PC-3 (cell line): ENCODE measurements around the gene CASP8. TPM values are rescaled to one million over a fixed set of nuclear protein-coding genes. Genes with fewer than 3 reads are reported as not detected.

Source experiments
- ATAC-seq: fragments of 200-7000 bp; cut with Tn5 transposase; 2 replicates; pipeline ENCODE4 v1.9.1; 2020; ENCODE audit warnings: mild to moderate bottlenecking, moderate library complexity
- BruUV-seq: library from RNA; stranded (reverse); fragments of 400-500 nt; replicated peaks from 2 replicates; lab custom pipeline; 2021; lab: Mats Ljungman, UMichigan
- CTCF ChIA-PET: fragments of 300-600 bp; sonication (Branson Sonifier 250); formaldehyde crosslinking; loops from one replicate; lab custom pipeline; 2022; ENCODE audit warnings: antibody characterized with exemption; lab: Charles Lee
- POLR2A ChIA-PET: fragments of 300-600 bp; sonication (Branson Sonifier 250); formaldehyde crosslinking; loops from one replicate; lab custom pipeline; 2022; ENCODE audit warnings: antibody characterized with exemption; ENCODE audit not compliant: unreplicated experiment; lab: Charles Lee
- DNase-seq: peaks from one replicate; pipeline ENCODE4 v3.0.0-alpha.2; 2015
- H2AFZ ChIP-seq: fragments of 300-600 bp; sonication (generic); 2 replicates; pipeline ENCODE4 v1.6.0; 2016; ENCODE audit warnings: antibody characterized with exemption, low read length
- H3F3A ChIP-seq: fragments of 300-600 bp; sonication (generic); one replicate; pipeline ENCODE4 v1.6.0; 2017; ENCODE audit warnings: antibody characterized with exemption, low read length, control low read depth, mild to moderate bottlenecking; ENCODE audit not compliant: unreplicated experiment
- H3K27ac ChIP-seq: fragments of 300-600 bp; sonication (generic); 2 replicates; pipeline ENCODE4 v1.5.1; 2016; ENCODE audit warnings: mild to moderate bottlenecking, low read length
- H3K27me3 ChIP-seq: fragments of 300-600 bp; sonication (generic); 2 replicates; pipeline ENCODE4 v1.6.1; 2016; ENCODE audit warnings: low read length, mixed read lengths
- H3K36me3 ChIP-seq: fragments of 300-600 bp; sonication (generic); 2 replicates; pipeline ENCODE4 v1.6.1; 2016; ENCODE audit warnings: low read depth, mixed run types, low read length, mixed read lengths
- H3K4me1 ChIP-seq: fragments of 300-600 bp; sonication (generic); 2 replicates; pipeline ENCODE4 v1.5.1; 2016; ENCODE audit warnings: low read length; ENCODE audit not compliant: insufficient read depth
- H3K4me2 ChIP-seq: fragments of 300-600 bp; sonication (generic); 2 replicates; pipeline ENCODE4 v1.6.0; 2016; ENCODE audit warnings: low read length
- H3K4me3 ChIP-seq: fragments of 300-600 bp; sonication (generic); 2 replicates; pipeline ENCODE4 v1.5.1; 2016; ENCODE audit warnings: mild to moderate bottlenecking, low read length, mixed read lengths
- H3K79me2 ChIP-seq: fragments of 300-600 bp; sonication (generic); 2 replicates; pipeline ENCODE4 v1.6.1; 2017; ENCODE audit warnings: low read length, mixed read lengths
- H3K9ac ChIP-seq: fragments of 300-600 bp; sonication (generic); 2 replicates; pipeline ENCODE4 v1.6.0; 2016; ENCODE audit warnings: mild to moderate bottlenecking, low read length
- H3K9me2 ChIP-seq: fragments of 300-600 bp; sonication (generic); replicated peaks from 2 replicates; pipeline ENCODE4 v1.6.1; 2016; ENCODE audit warnings: mixed run types, low read length, mixed read lengths
- H3K9me3 ChIP-seq: fragments of 300-600 bp; sonication (generic); 2 replicates; pipeline ENCODE4 v1.6.1; 2016; ENCODE audit warnings: low read length, mixed read lengths
- H4K20me1 ChIP-seq: fragments of 300-600 bp; sonication (generic); 2 replicates; pipeline ENCODE4 v1.6.1; 2016; ENCODE audit warnings: low read length, mixed read lengths
- CTCF ChIP-seq: fragments of 300-600 bp; sonication (generic); conservative IDR thresholded peaks from 2 replicates; pipeline ENCODE4 v1.5.1; 2017; ENCODE audit warnings: antibody characterized with exemption, low read depth, mild to moderate bottlenecking, low read length
- EZH2 ChIP-seq: fragments of 300-600 bp; sonication (generic); IDR thresholded peaks from one replicate; pipeline ENCODE4 v1.6.1; 2017; ENCODE audit warnings: antibody characterized with exemption, mild to moderate bottlenecking, low read length; ENCODE audit not compliant: unreplicated experiment
- EZH2phosphoT487 ChIP-seq: fragments of 300-600 bp; sonication (generic); IDR thresholded peaks from 2 replicates; pipeline ENCODE4 v1.6.1; 2018; ENCODE audit warnings: mild to moderate bottlenecking, antibody characterized with exemption, low read length, borderline replicate concordance
- intact Hi-C: fragments of 100-400 bp; cut with micrococcal nuclease; formaldehyde crosslinking; loops from 2 replicates; pipeline ENCODE4 v1.9.0; 2023
- total RNA-seq: library from RNA; depleted of rRNA; stranded (reverse); fragments of >200 nt; gene quantifications from 2 replicates; pipeline ENCODE4 v1.2.3, GENCODE V29; 2014

CASP8 gene
- total RNA-seq, 1 experiment from 2014 or later = 29.4 TPM

- Histone ChIP-seq H3K36me3 (no peaks in the 10 kb centered on the region), H3K4me3 (no peak overlapping the region), H3K4me1 (peaks cover 16% of the 10 kb centered on the region), H2AFZ (no peak overlapping the region), H3K4me2 (no peak overlapping the region), H3K9me3 (no peaks in the 10 kb centered on the region), H3K9me2 (no peaks in the 10 kb centered on the region), H3F3A (no peaks in the 10 kb centered on the region), H3K9ac (no peak overlapping the region), H3K79me2 (peaks cover 9% of the 10 kb centered on the region), H3K27me3 (no peaks in the 10 kb centered on the region), H4K20me1 (no peaks in the 10 kb centered on the region), H3K27ac (no peak overlapping the region)
- TF ChIP-seq EZH2 (no peak), EZH2phosphoT487 (no peak), CTCF (no peak)
- CTCF ChIA-PET = no interaction called here
- no peak for ATAC-seq
- no TSS peak for BruUV-seq
- intact Hi-C loops = no loop called here
- POLR2A ChIA-PET = no interaction called here
- peak; percentile 32 for DNase-seq
Observed at GRCh38 chr2:201254081-201254730, 6.1 kb upstream of the CASP8 start.

GRCh38 chr2:201255408-201256033 lies 4.8 kb upstream of the CASP8 start:
- Histone ChIP-seq H3F3A (no peaks in the 10 kb centered on the region), H3K4me2 (no peak overlapping the region), H3K9me3 (no peaks in the 10 kb centered on the region), H3K27me3 (no peaks in the 10 kb centered on the region), H4K20me1 (no peaks in the 10 kb centered on the region), H3K27ac (no peak overlapping the region), H3K4me3 (no peak overlapping the region), H2AFZ (no peak overlapping the region), H3K79me2 (peaks cover 22% of the 10 kb centered on the region), H3K9ac (no peak overlapping the region), H3K36me3 (no peaks in the 10 kb centered on the region), H3K9me2 (no peaks in the 10 kb centered on the region), H3K4me1 (peaks cover 27% of the 10 kb centered on the region)
- DNase-seq (no peak), ATAC-seq (no peak)
- intact Hi-C loops = no loop called here
- no peak for TF ChIP-seq EZH2
- TF ChIP-seq EZH2phosphoT487 = no peak
- TF ChIP-seq CTCF = no peak
- ChIA-PET POLR2A (interaction anchor here (0.5 kb wide), 1 partner anchor 21 kb away, joined by 4 read pairs; no protein-coding TSS in a partner anchor), CTCF (interaction anchor here (0.7 kb wide), 1 partner anchor 43 kb away, joined by 4 read pairs; no protein-coding TSS in a partner anchor)
- no TSS peak for BruUV-seq

GRCh38 chr2:201256082-201256481 lies 4.3 kb upstream of the CASP8 start:
- no peaks in the 10 kb centered on the region for H4K20me1 ChIP-seq
- H3K9me2 ChIP-seq = no peaks in the 10 kb centered on the region
- H2AFZ ChIP-seq = no peak overlapping the region
- TF ChIP-seq EZH2phosphoT487 = no peak
- TF ChIP-seq EZH2 = no peak
- no peak for TF ChIP-seq CTCF
- no peaks in the 10 kb centered on the region for H3F3A ChIP-seq
- ChIA-PET CTCF (no interaction called here), POLR2A (interaction anchor here (0.5 kb wide), 1 partner anchor 22 kb away, joined by 4 read pairs; no protein-coding TSS in a partner anchor)
- BruUV-seq = no TSS peak
- H3K4me1 ChIP-seq = peaks cover 30% of the 10 kb centered on the region
- H3K4me3 ChIP-seq = no peak overlapping the region
- H3K27me3 ChIP-seq = no peaks in the 10 kb centered on the region
- ATAC-seq (no peak), DNase-seq (peak; percentile 20)
- no peak overlapping the region for H3K9ac ChIP-seq
- peaks cover 25% of the 10 kb centered on the region for H3K79me2 ChIP-seq
- no peaks in the 10 kb centered on the region for H3K9me3 ChIP-seq
- H3K27ac ChIP-seq = no peak overlapping the region
- H3K36me3 ChIP-seq = no peaks in the 10 kb centered on the region
- intact Hi-C loops = no loop called here
- no peak overlapping the region for H3K4me2 ChIP-seq
